ENCODE measurements around the gene GALNT5. TPM values are rescaled to one million over a fixed set of nuclear protein-coding genes. Genes with fewer than 3 reads are reported as not detected.

Gene GALNT5
- total and polyA plus RNA-seq, 2 donors (not counting 3 experiments of a cell fraction or from before 2014, with no cell fraction given): not detected

GRCh38 chr2:157287160-157287559, 29.7 kb downstream of the GALNT5 start:
- Histone ChIP-seq H3K9me3 (replicated peaks; ENCODE audit: control insufficient read depth, insufficient read depth, low read length) (no peaks in the 10 kb centered on the region), H3K27me3 (ENCODE audit: control insufficient read depth in 2 of 2, insufficient read depth in 2 of 2, low read length in 2 of 2) (no peaks in the 10 kb centered on the region), H3K4me1 (ENCODE audit: control insufficient read depth, extremely low read depth, insufficient read depth, low read length) (no peaks in the 10 kb centered on the region), H3K79me2 (ENCODE audit: control insufficient read depth, insufficient read depth, low read length) (no peaks in the 10 kb centered on the region), H3K4me3 (replicated peaks in 1 of 3; ENCODE audit: insufficient read depth in 1 of 3, low read depth in 1 of 3, low read length in 3 of 3) (no peak overlapping the region), H3K36me3 (ENCODE audit: control insufficient read depth in 2 of 2, extremely low read depth in 1 of 2, insufficient read depth in 2 of 2, low read length in 2 of 2) (no peaks in the 10 kb centered on the region), H3K27ac (ENCODE audit: insufficient read depth, low read depth, low read length) (no peak overlapping the region), H3K4me2 (ENCODE audit: insufficient read depth, low read length) (no peak overlapping the region), H3K9me1 (replicated peaks; ENCODE audit: control insufficient read depth, extremely low read depth, insufficient read depth, low read length) (no peaks in the 10 kb centered on the region), H2AFZ (ENCODE audit: low read depth, low read length) (no peak overlapping the region), H4K20me1 (replicated peaks; ENCODE audit: control insufficient read depth, extremely low read depth, insufficient read depth, low read length) (no peaks in the 10 kb centered on the region), H3K9ac (replicated peaks; ENCODE audit: extremely low read depth, insufficient read depth, low read length) (no peak overlapping the region)
- dilution Hi-C loops (cut with MboI; ENCODE audit: extremely low pct_ligation_motif_present, low sequenced_read_pairs): no loop called here
- DNase-seq (ENCODE audit: low read depth, low spot score) (no peak), FAIRE-seq (no peak)
- ChIA-PET CTCF (interaction anchor here (6.0 kb wide), 1 partner anchor 15 kb away, joined by 33 read pairs; no protein-coding TSS in a partner anchor), POLR2A (no interaction called here)
- intact Hi-C loops (cut with micrococcal nuclease): no loop called here
- BruUV-seq (replicated peaks): no TSS peak
- no peak for TF ChIP-seq CTCF (IDR thresholded peaks at IDR 0.05; ENCODE audit: extremely low read depth in 1 of 2, insufficient read depth in 1 of 2, low read depth in 1 of 2, low read length in 2 of 2)
- no peak for TF ChIP-seq GATA2 (IDR thresholded peaks at IDR 0.05; ENCODE audit: insufficient read depth, insufficient read length, low read depth, low read length)
- TF ChIP-seq MAX (IDR thresholded peaks at IDR 0.05; ENCODE audit: insufficient read depth, insufficient read length): no peak
- no peak for TF ChIP-seq POLR2AphosphoS5 (IDR thresholded peaks at IDR 0.05; ENCODE audit: insufficient read depth, low read depth, low read length)
- TF ChIP-seq POLR2A (IDR thresholded peaks at IDR 0.05; ENCODE audit: low read depth, low read length): no peak
- no peak for TF ChIP-seq EZH2 (IDR thresholded peaks at IDR 0.05; ENCODE audit: borderline replicate concordance, low read depth, low read length, severe bottlenecking)
- TF ChIP-seq MYC (IDR thresholded peaks at IDR 0.05; ENCODE audit: low read depth, low read length): no peak
- no peak for TF ChIP-seq FOS (IDR thresholded peaks at IDR 0.05; ENCODE audit: borderline replicate concordance, insufficient read depth, low read length)
- TF ChIP-seq JUN (IDR thresholded peaks at IDR 0.05; ENCODE audit: borderline replicate concordance, insufficient read depth, insufficient read length, low read depth): no peak
